ENCODE results near the gene VWCE.

- TF ChIP-seq CTCF (conservative IDR thresholded peaks at IDR 0.05) (no peak), EZH2 (IDR thresholded peaks at IDR 0.05; ENCODE audit: low read depth) (no peak)
Observed at GRCh38 chr11:61342207-61342803, 47.2 kb upstream of the VWCE start.

Measured in PC-9 (cell line).